Measurements from ENCODE around the gene TAF5L. TPM values are rescaled to one million over a fixed set of nuclear protein-coding genes. Genes with fewer than 3 reads are reported as not detected.

Gene TAF5L
- total and polyA plus RNA-seq, 4 experiments from 2014 or later, result 4.3 to 21.3 (median 13.9) TPM

DNA sequence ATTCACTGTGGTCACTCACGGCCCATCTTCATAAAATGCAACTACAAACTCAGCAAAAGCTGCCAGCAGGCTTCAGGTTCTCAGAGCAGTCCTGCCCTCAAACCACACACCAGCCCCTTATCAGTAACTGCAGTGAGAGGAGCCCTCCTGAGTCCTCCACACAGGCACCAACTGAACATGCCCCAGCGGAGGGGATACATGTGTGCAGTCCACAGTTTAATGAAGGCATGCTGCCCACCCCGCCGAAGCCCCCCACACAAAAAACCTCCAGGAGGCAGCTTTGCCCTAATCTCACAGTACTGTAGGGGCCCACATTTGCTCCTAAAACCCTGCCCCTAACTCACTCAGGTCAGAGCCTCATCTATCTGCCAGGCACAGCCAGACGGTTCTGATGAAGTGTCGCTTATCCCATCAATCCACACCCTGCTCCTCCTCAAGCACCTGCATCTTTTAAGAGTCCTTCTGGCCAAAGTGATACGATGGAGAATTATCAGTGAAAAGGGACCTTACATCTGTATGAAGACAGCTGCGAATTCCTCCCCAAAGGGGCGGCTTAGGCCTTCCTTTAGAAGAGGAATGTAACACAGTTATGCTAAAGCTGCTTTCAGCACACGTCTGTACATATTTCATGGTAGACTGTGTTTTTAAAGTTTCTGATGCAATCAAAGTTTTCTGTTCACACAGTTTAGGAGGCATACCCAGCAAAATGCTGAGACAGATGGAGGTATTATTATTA, 70.9 kb downstream of the TAF5L start:
- Mint-ChIP-seq H3K36me3 (peaks cover 3 to 9% of the 10 kb centered on the region in 2 donors), H3K4me1 (peaks cover 43 to 67% (median 55%) of the 10 kb centered on the region in 4 donors), H3K9me3 (no peaks in the 10 kb centered on the region), H3K27ac (peak overlapping the region in 4 of 7 donors; percentile 36 to 77 (median 68)), H3K27me3 (no peaks in the 10 kb centered on the region), H3K4me3 (peak overlapping the region in 1 of 8 donors; percentile 74)
- intact Hi-C loops (cut with micrococcal nuclease), result no loop called here
- no peak for DNase-seq
- Histone ChIP-seq H3K9me3 (ENCODE audit: control insufficient read depth in 1 of 2, low read length in 2 of 2) (no peaks in the 10 kb centered on the region), H3K4me3 (ENCODE audit: low read length in 2 of 2) (no peak overlapping the region), H3K4me1 (ENCODE audit: insufficient read depth, low read length) (peaks cover 43% of the 10 kb centered on the region), H3K27ac (ENCODE audit: low read depth, low read length) (no peak overlapping the region), H3K27me3 (ENCODE audit: insufficient read depth, low read length) (no peaks in the 10 kb centered on the region), H3K36me3 (ENCODE audit: insufficient read depth, low read length) (no peaks in the 10 kb centered on the region)
- ChIA-PET CTCF (ENCODE audit: partially characterized antibody) (no interaction called here), POLR2A (ENCODE audit: partially characterized antibody) (no interaction called here)

DNA sequence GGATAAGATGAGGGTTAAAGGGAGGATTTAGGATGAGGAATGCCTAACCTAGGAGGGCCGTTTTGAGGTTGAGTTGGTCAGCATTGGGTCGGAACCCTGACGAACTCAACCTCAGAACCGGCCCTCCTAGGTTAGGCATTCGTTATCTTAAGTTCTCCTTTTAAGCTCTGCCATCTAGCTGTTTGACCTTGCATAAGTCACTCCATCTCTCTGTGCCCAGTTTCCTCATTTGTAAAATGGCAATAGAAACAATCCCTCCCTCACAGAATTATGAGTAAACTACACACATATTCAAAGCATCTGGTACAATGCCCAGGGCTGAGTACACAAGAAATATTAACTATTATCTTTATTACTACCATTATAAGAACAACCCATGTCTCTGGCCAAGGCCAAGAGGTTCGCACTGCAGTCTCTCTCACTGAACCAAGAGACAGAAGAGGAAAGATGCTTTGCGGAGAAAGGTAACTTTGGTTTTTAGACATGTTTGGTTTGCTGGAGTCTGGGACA, 72.2 kb downstream of the TAF5L start:
- Mint-ChIP-seq H3K9me3 (no peaks in the 10 kb centered on the region), H3K36me3 (peaks cover 7 to 18% of the 10 kb centered on the region in 2 donors), H3K4me1 (peaks cover 40 to 56% (median 48%) of the 10 kb centered on the region in 4 donors), H3K27me3 (no peaks in the 10 kb centered on the region), H3K4me3 (peak overlapping the region in 3 of 8 donors; percentile 2 to 7 (median 5)), H3K27ac (peak overlapping the region in 5 of 7 donors; percentile 2 to 77 (median 41))
- Histone ChIP-seq H3K36me3 (ENCODE audit: insufficient read depth, low read length) (no peaks in the 10 kb centered on the region), H3K4me3 (ENCODE audit: low read length in 2 of 2) (no peak overlapping the region), H3K27ac (ENCODE audit: low read depth, low read length) (no peak overlapping the region), H3K9me3 (ENCODE audit: control insufficient read depth in 1 of 2, low read length in 2 of 2) (no peaks in the 10 kb centered on the region), H3K4me1 (ENCODE audit: insufficient read depth, low read length) (peaks cover 39% of the 10 kb centered on the region), H3K27me3 (ENCODE audit: insufficient read depth, low read length) (no peaks in the 10 kb centered on the region)
- ChIA-PET POLR2A (ENCODE audit: partially characterized antibody) (no interaction called here), CTCF (ENCODE audit: partially characterized antibody) (no interaction called here)
- intact Hi-C loops (cut with micrococcal nuclease), result no loop called here
- no peak for DNase-seq

DNA sequence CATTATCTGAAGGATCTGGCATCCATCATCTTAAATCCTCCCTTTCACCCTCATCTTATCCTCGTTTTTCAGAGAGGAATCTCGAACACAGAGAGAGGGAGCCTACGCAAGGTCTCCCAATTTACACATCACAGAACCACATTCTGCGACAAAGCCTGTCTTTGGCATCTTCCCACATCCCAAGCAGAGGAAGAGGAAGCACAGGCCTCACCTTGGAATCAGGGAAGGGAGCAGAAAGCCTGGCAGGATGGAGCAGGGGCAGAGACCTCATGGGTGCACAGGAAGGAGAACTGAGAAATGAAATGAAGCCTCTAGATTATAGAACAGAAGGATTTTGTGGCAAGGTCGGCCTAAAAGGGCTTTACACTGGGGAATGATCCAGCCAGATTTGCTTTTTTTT, 73.2 kb downstream of the TAF5L start:
- ChIA-PET CTCF (ENCODE audit: partially characterized antibody) (no interaction called here), POLR2A (ENCODE audit: partially characterized antibody) (no interaction called here)
- Histone ChIP-seq H3K4me1 (ENCODE audit: insufficient read depth, low read length) (peaks cover 38% of the 10 kb centered on the region), H3K27ac (ENCODE audit: low read depth, low read length) (no peak overlapping the region), H3K27me3 (ENCODE audit: insufficient read depth, low read length) (no peaks in the 10 kb centered on the region), H3K4me3 (ENCODE audit: low read length in 2 of 2) (no peak overlapping the region), H3K36me3 (ENCODE audit: insufficient read depth, low read length) (no peaks in the 10 kb centered on the region), H3K9me3 (ENCODE audit: control insufficient read depth in 1 of 2, low read length in 2 of 2) (no peaks in the 10 kb centered on the region)
- peak overlapping the region in 1 of 7 donors; percentile 43 for H3K27ac Mint-ChIP-seq
- no peak for DNase-seq
- no peaks in the 10 kb centered on the region for H3K27me3 Mint-ChIP-seq
- no peak overlapping the region for H3K4me3 Mint-ChIP-seq
- H3K9me3 Mint-ChIP-seq, result no peaks in the 10 kb centered on the region
- H3K36me3 Mint-ChIP-seq, result peaks cover 11 to 22% of the 10 kb centered on the region in 2 donors
- H3K4me1 Mint-ChIP-seq, result peaks cover 40 to 55% (median 48%) of the 10 kb centered on the region in 4 donors
- intact Hi-C loops (cut with micrococcal nuclease), result no loop called here

DNA sequence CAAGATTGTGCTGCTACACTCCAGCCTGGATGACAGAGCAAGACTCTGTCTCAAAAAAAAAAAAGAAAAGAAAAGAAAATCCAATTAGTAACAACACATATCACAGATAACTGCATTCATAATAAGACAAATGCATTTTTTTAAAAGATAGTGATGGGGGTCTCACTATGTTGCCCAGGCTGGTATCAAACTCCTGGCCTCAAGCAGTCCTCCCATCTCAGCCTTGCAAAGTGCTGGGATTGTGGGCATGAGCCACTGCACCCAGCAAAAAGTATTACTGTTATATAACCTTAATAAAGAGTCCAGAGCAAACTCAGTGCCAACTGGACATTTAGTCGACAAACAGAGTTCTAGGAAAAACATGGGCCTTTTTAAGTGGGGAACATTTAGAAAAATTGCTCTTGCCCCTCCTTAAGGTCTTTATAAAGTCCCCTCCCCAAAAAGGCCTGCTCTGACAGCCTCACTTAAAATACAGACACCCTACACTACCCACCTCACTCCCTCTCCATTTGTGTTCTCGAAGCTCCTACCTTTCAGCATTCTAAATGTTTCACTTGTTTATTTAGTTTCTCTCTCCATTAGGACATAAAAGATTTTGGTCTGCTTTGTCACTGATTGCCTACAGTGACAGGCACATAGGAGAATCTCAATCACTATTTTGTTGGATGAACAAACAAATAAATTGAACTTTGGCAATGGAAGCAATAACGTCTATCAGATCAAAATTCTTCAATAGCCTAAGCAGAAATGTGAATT, 74.9 kb downstream of the TAF5L start:
- POLR2A ChIA-PET (ENCODE audit: partially characterized antibody), result no interaction called here
- Histone ChIP-seq H3K4me1 (ENCODE audit: insufficient read depth, low read length) (peaks cover 21% of the 10 kb centered on the region), H3K36me3 (ENCODE audit: insufficient read depth, low read length) (no peaks in the 10 kb centered on the region), H3K27ac (ENCODE audit: low read depth, low read length) (no peak overlapping the region), H3K9me3 (ENCODE audit: control insufficient read depth in 1 of 2, low read length in 2 of 2) (no peaks in the 10 kb centered on the region), H3K27me3 (ENCODE audit: insufficient read depth, low read length) (no peaks in the 10 kb centered on the region), H3K4me3 (ENCODE audit: low read length in 2 of 2) (no peak overlapping the region)
- CTCF ChIA-PET (ENCODE audit: partially characterized antibody), result interaction anchor here (0.7 kb wide), 1 partner anchor 78 kb away, joined by 3 read pairs; no protein-coding TSS in a partner anchor
- DNase-seq, result no peak
- Mint-ChIP-seq H3K36me3 (peaks cover 15 to 26% of the 10 kb centered on the region in 2 donors), H3K4me3 (no peak overlapping the region), H3K27me3 (no peaks in the 10 kb centered on the region), H3K4me1 (peaks cover 27 to 37% (median 33%) of the 10 kb centered on the region in 4 donors), H3K27ac (no peak overlapping the region), H3K9me3 (no peaks in the 10 kb centered on the region)
- intact Hi-C loops (cut with micrococcal nuclease), result no loop called here

DNA sequence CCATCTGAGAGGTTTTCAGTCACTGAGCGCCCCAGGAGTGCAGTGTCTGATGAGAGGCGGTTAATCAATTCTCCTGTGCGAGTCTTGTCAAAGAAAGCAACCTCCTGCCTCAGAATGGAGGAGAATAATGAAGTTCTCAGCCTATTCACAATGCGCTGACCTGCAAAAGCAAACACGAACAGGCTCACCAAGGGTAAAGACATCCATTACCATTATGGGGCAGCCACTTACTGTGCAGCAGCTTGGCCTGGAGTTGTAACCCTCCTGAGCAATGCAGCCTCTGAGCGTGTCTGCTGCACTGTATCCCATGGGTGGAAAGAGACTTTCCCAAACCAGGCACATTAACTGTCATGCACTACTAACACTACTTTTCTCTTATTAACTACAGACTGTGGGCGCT, 78.4 kb downstream of the TAF5L start:
- Histone ChIP-seq H3K36me3 (ENCODE audit: insufficient read depth, low read length) (no peaks in the 10 kb centered on the region), H3K4me1 (ENCODE audit: insufficient read depth, low read length) (peaks cover 10% of the 10 kb centered on the region), H3K4me3 (ENCODE audit: low read length in 2 of 2) (no peak overlapping the region), H3K27ac (ENCODE audit: low read depth, low read length) (no peak overlapping the region), H3K27me3 (ENCODE audit: insufficient read depth, low read length) (no peaks in the 10 kb centered on the region), H3K9me3 (ENCODE audit: control insufficient read depth in 1 of 2, low read length in 2 of 2) (no peaks in the 10 kb centered on the region)
- no peaks in the 10 kb centered on the region for H3K27me3 Mint-ChIP-seq
- H3K4me1 Mint-ChIP-seq, result peaks cover 13 to 22% (median 19%) of the 10 kb centered on the region in 4 donors
- no peak overlapping the region for H3K27ac Mint-ChIP-seq
- intact Hi-C loops (cut with micrococcal nuclease), result no loop called here
- H3K4me3 Mint-ChIP-seq, result no peak overlapping the region
- POLR2A ChIA-PET (ENCODE audit: partially characterized antibody), result interaction anchor here (1.9 kb wide), 1 partner anchor 11 kb away, joined by 6 read pairs; the partner anchor contains the start of gene ABCB10
- DNase-seq, result no peak
- CTCF ChIA-PET (ENCODE audit: partially characterized antibody), result interaction anchor here (1.2 kb wide), 1 partner anchor 11 kb away, joined by 5 read pairs; the partner anchor contains the start of gene ABCB10
- H3K36me3 Mint-ChIP-seq, result peaks cover 34 to 47% of the 10 kb centered on the region in 2 donors
- H3K9me3 Mint-ChIP-seq, result no peaks in the 10 kb centered on the region

DNA sequence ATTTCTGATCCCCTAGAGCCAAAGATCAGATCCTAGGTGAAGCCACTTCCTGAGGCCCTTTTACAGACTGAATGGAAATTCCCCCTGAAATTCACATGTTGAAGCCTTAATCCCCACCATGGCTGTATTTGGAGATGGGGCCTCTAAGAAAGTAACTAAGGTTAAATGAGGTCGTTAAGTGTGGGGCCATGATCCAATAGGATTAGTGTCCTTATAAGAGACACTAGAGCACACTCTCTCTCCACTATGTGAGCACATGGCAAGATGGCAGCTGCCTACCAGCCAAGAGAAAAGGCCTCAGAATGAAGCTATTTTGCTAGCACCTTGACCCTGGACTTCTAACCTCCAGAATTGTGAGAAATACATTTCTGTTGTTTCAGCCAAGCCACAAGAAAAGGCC, 81.3 kb downstream of the TAF5L start:
- ChIA-PET CTCF (ENCODE audit: partially characterized antibody) (interaction anchor here (1.1 kb wide), 1 partner anchor 14 kb away, joined by 3 read pairs; the partner anchor contains the start of gene ABCB10), POLR2A (ENCODE audit: partially characterized antibody) (interaction anchor here (2.3 kb wide), 1 partner anchor 14 kb away, joined by 8 read pairs; the partner anchor contains the start of gene ABCB10)
- intact Hi-C loops (cut with micrococcal nuclease), result no loop called here
- H3K27me3 Mint-ChIP-seq, result no peaks in the 10 kb centered on the region
- H3K9me3 Mint-ChIP-seq, result peaks cover 0 to 2% (median 0%) of the 10 kb centered on the region in 8 donors
- H3K27ac Mint-ChIP-seq, result peak overlapping the region in 3 of 7 donors; percentile 23 to 68 (median 29)
- H3K36me3 Mint-ChIP-seq, result peaks cover 48 to 62% of the 10 kb centered on the region in 2 donors
- peaks cover 15 to 20% (median 18%) of the 10 kb centered on the region in 4 donors for H3K4me1 Mint-ChIP-seq
- H3K4me1 ChIP-seq (ENCODE audit: insufficient read depth, low read length), result peaks cover 9% of the 10 kb centered on the region
- H3K27me3 ChIP-seq (ENCODE audit: insufficient read depth, low read length), result no peaks in the 10 kb centered on the region
- no peak overlapping the region for H3K4me3 ChIP-seq (ENCODE audit: low read length in 2 of 2)
- H3K36me3 ChIP-seq (ENCODE audit: insufficient read depth, low read length), result peaks cover 9% of the 10 kb centered on the region
- no peak for DNase-seq
- no peak overlapping the region for H3K27ac ChIP-seq (ENCODE audit: low read depth, low read length)
- H3K9me3 ChIP-seq (ENCODE audit: control insufficient read depth in 1 of 2, low read length in 2 of 2), result no peaks in the 10 kb centered on the region
- H3K4me3 Mint-ChIP-seq, result no peak overlapping the region
